ENCODE measurements around the gene CCDC159.

CCDC159 gene

DNA sequence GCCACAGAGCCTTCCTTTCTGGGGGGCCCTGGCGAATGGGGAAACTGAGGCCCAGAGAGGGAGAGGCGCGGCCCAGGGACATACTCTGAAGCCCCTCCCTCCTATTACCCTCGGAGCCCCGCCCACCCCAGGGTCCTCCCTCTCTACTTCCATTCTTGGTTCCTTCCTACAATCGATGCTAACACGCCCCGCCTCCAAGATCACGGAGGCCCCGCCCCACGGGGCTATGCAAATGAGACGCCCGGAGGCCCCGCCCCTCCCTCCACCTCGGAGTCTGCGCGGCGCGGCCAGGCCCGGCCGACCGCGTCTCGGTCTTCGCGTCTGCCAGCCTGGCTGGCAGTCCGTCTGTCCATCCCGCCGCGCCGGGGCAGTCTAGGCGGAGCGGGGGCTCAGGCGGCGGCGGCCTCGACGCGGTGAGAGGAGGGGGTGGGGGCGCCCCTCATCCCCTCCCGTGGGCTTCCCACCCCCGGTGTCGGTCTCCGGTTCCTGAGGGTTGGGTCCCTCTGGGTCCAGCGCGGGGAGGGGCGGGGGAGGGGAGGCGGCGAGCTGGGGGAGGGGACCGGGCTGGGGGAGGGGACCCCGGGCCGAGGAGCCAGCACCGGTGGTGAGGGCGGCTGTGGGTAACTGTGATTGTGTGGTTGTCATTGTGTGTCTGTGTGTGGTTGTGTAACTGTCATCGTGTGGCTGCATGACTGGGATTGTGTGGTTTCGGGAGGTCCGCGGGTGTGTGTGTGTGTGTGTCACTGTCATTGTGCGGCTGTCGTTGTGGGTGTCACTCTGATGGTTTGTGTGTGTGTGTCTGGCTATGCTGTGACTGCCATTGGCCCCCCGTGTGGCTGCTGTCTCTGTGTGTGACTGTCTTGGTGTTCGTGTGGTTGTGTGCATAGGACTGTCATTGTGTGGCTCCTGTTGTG lies 9.1 kb downstream of the CCDC159 start, which contains the start of gene PLPPR2:
Gene PLPPR2, plus strand, starts transcription at position 273 of the 914 bp plus-strand sequence. CDS start 2,242 bp downstream, outside the sequence.
- peaks cover 19% of the 10 kb centered on the region for H3K27me3 Mint-ChIP-seq
- no peaks in the 10 kb centered on the region for H3K9me3 Mint-ChIP-seq
- ATAC-seq, result peak; percentile 85
- H3K4me1 Mint-ChIP-seq, result peaks cover 17% of the 10 kb centered on the region
- H3K4me3 Mint-ChIP-seq, result peak within 1 kb of the TSS; percentile 59 to 62
- peak within 1 kb of the TSS; percentile 31 to 79 for H3K27ac Mint-ChIP-seq
- peak; percentile 77 to 80 for DNase-seq

DNA sequence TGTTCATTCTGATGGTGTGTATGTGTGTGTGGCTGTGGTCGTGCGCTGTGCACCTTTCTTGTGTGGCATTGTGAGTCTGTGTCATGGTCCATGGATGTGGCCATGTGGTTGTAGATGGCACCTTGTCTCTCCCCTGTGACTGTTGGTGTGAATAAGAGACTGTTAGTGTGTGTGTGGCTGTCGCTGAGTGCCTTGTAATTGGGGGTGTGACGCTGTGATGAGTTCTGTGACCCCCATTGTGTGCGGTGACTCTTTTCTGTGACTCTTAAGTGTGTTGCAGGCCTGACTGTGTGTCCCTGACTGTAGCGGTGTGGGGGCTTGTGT lies 9.7 kb downstream of the CCDC159 start:
- Mint-ChIP-seq H3K4me1 (peaks cover 17% of the 10 kb centered on the region), H3K27ac (no peak overlapping the region), H3K27me3 (peaks cover 19% of the 10 kb centered on the region), H3K4me3 (peak overlapping the region; percentile 59 to 62), H3K9me3 (no peaks in the 10 kb centered on the region)
- peak; percentile 13 for ATAC-seq
- DNase-seq, result no peak

DNA sequence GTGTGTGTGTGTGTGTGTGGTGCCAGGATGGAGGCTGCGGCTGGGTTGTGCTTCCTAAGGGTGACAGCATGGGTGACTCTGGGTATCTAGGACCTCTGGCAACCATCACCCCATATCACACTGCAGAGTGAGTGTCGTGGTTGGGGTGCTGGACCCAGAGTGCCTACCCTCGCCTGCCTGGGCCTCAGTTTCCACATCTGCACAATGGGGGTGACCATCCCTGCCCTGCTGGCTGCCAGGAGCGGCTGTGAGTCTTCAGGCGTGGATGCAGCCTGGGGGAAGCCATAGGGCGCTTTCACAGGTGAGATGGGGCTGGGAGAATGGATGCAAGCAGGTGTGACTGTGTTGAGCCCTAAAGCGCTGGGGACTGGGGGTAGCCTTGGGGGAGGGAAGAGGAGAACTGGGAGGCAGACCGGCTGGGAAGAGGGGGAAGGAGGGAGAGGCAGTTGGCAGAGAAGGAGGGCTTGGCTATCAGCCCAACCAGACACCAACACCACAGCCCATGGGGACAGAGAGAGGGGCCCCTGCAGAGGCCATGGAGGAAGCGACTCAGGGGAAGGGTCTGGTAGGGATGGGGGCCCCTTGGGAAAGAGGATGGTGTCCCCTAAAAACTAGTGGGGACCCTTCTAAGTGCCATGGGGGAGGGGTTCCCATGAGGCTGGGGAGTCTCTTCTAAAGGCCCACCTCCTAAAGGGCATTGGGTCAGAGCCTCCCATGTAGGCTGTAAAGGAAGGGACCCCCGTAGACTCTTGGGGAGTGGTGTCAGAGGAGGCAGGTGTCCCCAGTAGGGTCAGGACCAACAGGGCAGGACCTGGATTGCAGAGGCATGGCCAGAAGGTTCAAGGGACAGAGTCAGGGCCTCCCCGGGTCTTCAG lies 10.6 kb downstream of the CCDC159 start:
- no peak for DNase-seq
- Mint-ChIP-seq H3K9me3 (no peaks in the 10 kb centered on the region), H3K4me1 (peaks cover 17% of the 10 kb centered on the region), H3K27ac (peak overlapping the region in 1 of 2 donors; percentile 43), H3K4me3 (no peak overlapping the region), H3K27me3 (peaks cover 19% of the 10 kb centered on the region)
- no peak for ATAC-seq

DNA sequence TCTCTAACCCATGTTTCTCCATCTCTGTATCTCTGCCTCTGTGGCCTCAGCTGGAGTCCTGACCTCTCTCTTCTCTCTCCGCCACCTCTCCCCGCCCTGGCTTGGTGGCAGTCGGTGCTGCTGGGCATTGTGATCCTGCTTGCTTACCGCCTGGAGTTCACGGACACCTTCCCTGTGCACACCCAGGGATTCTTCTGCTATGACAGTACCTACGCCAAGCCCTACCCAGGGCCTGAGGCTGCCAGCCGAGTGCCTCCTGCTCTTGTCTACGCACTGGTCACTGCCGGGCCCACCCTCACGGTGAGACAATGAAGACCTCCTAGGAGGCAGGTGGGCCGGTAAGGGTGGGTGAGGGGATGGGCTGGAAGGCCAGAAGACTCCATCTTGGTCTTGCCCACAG lies 13.1 kb downstream of the CCDC159 start:
- no peak for DNase-seq
- ATAC-seq, result no peak
- no peaks in the 10 kb centered on the region for H3K9me3 Mint-ChIP-seq

DNA sequence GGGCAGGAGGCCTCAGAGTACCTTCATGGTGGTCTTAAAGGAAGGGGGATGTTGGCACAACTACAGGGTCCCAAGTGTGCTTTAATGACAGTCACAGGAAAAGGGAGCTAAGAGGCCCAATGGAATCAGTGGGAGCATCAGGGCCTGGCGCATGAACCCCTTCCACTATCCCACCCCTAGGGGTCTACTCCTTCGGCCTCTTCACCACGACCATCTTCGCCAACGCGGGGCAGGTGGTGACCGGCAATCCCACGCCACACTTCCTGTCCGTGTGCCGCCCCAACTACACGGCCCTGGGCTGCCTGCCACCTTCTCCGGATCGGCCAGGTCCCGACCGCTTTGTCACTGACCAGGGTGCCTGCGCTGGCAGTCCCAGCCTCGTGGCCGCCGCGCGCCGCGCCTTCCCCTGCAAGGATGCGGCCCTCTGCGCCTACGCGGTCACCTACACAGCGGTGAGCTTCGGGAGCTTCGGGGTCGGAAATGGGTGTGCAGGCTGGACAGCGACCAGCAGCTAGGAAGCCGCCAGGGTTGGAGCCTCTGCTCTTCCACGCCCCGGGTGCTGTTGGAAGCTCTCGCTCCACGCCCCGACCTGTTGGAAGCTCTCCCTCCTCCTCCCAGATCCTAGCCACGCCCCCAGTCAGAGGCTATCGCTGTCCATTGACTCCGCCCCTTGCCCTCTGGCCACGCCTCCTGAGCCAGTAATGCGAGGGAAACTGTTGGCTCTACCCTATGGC lies 14.9 kb downstream of the CCDC159 start:
- no peaks in the 10 kb centered on the region for H3K9me3 Mint-ChIP-seq

More for the DNA sequence above, 13.1 kb downstream of the CCDC159 start:
- Mint-ChIP-seq H3K27ac (no peak overlapping the region), H3K27me3 (peaks cover 19% of the 10 kb centered on the region), H3K4me3 (no peak overlapping the region), H3K4me1 (peaks cover 17% of the 10 kb centered on the region)

DNA sequence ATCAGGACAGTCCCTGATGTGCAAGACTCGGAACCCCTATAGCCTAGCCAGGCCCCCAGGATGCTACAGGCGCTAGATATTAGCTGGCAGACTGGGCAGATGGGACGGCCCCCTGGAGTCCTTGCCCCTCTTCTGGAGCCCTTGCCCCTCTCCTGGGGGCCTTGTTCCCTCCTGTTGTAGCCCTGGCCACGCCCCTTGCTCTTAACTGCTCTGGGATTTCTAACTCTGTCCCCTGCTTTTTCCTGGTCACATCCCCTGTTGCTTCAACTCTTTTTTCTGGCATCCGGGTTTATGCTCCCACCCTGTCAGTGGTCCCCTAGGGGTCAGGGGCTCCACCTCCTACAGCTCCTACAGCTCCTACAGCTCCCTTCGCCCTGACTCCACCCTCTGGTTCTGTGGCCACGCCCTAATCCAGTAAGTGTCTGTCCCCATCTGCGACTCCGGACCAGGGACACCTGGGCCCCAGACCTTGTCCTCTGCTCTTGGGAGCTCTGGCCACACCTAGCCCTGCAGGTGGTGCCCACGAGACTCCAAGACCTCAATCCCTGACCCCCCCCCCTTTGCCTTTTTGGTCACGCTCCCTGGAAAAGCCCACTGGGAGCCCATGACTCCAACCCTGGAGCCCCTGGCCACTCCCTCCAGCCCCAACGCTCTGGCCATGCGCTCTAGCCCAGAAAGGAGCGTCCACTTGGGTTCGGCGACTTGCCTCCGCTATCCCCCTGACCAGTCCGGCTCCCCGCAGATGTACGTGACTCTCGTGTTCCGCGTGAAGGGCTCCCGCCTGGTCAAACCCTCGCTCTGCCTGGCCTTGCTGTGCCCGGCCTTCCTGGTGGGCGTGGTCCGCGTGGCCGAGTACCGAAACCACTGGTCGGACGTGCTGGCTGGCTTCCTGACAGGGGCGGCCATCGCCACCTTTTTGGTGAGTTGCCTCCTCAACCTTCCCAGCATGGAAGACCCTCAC lies 15.7 kb downstream of the CCDC159 start:
- Mint-ChIP-seq H3K9me3 (no peaks in the 10 kb centered on the region), H3K4me1 (no peaks in the 10 kb centered on the region), H3K4me3 (no peak overlapping the region), H3K27me3 (peaks cover under 1% of the 10 kb centered on the region), H3K27ac (no peak overlapping the region)
- ATAC-seq (no peak), DNase-seq (no peak)

More for the DNA sequence above, 14.9 kb downstream of the CCDC159 start:
- Mint-ChIP-seq H3K27ac (no peak overlapping the region), H3K4me1 (peaks cover 3% of the 10 kb centered on the region), H3K27me3 (peaks cover 9% of the 10 kb centered on the region), H3K4me3 (no peak overlapping the region)
- ATAC-seq (no peak), DNase-seq (no peak)

DNA sequence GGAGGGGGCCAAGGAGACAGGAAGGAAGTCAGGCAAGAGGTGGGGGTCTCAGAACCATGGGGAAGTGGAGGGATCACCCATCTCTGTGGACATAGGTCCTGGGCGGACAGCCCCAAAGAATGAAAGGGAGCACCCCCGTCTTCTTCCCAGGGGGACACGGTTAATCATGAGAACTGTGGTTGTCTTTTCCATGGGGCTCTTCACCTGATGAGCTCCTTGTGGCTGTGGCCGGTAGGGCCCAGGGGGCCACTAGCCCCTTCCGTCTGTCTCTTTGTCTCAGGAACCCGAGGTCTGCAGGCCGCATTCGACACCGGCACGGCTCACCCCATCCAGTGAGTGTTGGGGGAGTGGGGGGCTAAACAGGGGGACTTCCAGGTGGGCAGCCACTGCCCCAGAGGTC lies 17.6 kb downstream of the CCDC159 start:
- Mint-ChIP-seq H3K4me3 (no peak overlapping the region), H3K4me1 (no peaks in the 10 kb centered on the region), H3K27me3 (no peaks in the 10 kb centered on the region), H3K9me3 (no peaks in the 10 kb centered on the region), H3K27ac (no peak overlapping the region)
- DNase-seq (no peak), ATAC-seq (no peak)

DNA sequence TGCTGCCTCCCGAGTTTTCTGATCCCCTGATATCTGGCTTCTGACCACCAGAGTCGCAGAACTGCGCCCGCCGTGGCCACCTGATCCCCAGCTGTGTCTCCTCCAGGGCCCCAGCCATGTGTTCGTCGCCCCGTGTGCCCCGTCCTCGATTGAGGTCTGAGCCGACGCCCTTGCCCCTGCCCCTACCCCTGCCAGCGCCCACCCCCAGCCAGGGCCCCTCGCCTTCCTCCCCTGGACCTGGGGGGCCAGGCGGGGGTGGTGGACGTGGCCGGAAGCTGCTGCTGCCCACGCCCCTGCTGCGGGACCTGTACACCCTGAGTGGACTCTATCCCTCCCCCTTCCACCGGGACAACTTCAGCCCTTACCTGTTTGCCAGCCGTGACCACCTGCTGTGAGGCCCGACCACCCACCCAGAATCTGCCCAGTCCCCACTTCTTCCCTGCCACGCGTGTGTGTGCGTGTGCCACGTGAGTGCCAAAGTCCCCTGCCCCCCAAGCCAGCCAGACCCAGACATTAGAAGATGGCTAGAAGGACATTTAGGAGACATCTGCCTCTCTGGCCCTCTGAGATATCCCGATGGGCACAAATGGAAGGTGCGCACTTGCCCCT lies 18.1 kb downstream of the CCDC159 start:
- no peaks in the 10 kb centered on the region for H3K4me1 Mint-ChIP-seq
- ATAC-seq, result peak; percentile 43

DNA sequence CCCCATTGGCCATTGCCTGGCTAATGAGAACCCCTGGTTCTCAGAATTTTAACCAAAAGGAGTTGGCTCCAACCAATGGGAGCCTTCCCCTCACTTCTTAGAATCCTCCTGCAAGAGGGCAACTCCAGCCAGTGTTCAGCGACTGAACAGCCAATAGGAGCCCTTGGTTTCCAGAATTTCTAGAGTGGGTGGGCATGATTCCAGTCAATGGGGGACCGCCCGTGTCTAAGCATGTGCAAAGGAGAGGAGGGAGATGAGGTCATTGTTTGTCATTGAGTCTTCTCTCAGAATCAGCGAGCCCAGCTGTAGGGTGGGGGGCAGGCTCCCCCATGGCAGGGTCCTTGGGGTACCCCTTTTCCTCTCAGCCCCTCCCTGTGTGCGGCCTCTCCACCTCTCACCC lies 18.6 kb downstream of the CCDC159 start:
- H3K9me3 Mint-ChIP-seq, result no peaks in the 10 kb centered on the region
- DNase-seq, result no peak
- H3K4me3 Mint-ChIP-seq, result no peak overlapping the region
- no peak for ATAC-seq
- no peaks in the 10 kb centered on the region for H3K4me1 Mint-ChIP-seq
- H3K27me3 Mint-ChIP-seq, result no peaks in the 10 kb centered on the region
- H3K27ac Mint-ChIP-seq, result no peak overlapping the region

More for the DNA sequence above, 18.1 kb downstream of the CCDC159 start:
- no peak for DNase-seq
- Mint-ChIP-seq H3K27ac (no peak overlapping the region), H3K27me3 (no peaks in the 10 kb centered on the region), H3K9me3 (no peaks in the 10 kb centered on the region), H3K4me3 (no peak overlapping the region)

DNA sequence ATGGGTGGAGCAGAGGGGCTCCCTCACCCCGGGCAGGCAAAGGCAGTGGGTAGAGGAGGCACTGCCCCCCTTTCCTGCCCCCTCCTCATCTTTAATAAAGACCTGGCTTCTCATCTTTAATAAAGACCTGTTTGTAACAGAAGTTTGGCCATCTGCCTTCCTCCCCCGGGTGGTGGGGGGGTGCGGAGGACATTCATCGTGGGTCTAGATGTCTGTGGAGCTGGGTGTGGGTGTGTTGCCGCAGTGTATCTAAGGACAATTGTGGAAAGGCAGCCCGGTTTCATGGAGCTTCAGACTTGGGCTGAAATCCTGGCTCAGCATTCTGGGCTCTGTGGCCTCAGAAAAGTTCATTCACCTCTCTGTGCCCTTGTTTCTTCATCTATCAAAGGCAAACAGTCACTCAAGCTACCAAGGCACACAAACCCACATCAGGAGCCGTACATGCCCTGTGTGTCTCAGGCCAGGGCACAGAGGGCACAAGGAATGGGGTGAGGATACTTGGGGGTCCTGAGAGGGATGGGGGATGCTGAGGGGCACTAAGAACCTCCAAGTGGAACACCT lies 19.3 kb downstream of the CCDC159 start:
- ATAC-seq, result no peak
- H3K27ac Mint-ChIP-seq, result no peak overlapping the region
- no peaks in the 10 kb centered on the region for H3K9me3 Mint-ChIP-seq
- no peaks in the 10 kb centered on the region for H3K4me1 Mint-ChIP-seq
- H3K27me3 Mint-ChIP-seq, result no peaks in the 10 kb centered on the region
- no peak for DNase-seq
- no peak overlapping the region for H3K4me3 Mint-ChIP-seq

DNA sequence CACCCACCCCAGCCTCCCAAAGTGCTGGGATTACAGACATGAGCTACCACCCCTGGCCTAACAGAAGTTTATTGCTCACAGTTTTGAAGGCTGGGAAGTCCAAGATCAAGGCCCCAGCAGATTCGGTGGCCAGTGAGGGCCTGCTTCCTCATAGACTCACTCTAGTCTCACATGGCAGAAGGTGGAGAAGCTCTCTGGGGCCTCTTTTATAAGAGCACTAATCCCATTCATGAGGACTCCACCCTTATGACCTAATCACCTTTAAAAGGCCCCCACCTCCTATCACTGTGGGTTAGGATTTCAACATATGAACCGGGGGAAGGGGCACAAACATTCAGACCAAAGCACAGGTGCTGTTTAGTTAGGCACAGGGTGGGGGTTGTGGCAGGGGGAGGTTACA lies 21.2 kb downstream of the CCDC159 start:
- H3K27ac Mint-ChIP-seq, result no peak overlapping the region
- H3K4me3 Mint-ChIP-seq, result no peak overlapping the region
- no peaks in the 10 kb centered on the region for H3K9me3 Mint-ChIP-seq
- DNase-seq, result no peak
- H3K4me1 Mint-ChIP-seq, result no peaks in the 10 kb centered on the region
- ATAC-seq, result no peak
- no peaks in the 10 kb centered on the region for H3K27me3 Mint-ChIP-seq

DNA sequence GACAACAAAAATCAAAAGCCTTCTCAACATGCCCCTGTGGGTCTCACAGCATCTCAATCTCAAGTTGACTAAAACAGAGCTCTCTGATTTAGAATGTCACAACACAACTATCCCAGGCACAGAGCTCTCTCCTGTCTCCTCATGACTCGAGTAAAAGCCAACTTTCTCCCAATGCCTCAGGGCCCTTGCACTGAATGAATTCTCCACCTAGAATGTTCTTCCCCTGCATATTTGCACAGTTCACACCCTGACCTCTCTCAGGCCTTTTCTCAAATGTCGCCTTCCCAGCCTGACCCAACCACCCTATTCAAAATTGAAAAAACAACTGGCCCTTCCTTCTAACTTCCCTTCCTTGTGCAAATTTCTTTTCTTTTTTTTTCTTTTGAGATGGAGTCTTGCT lies 24.4 kb downstream of the CCDC159 start:
- DNase-seq, result no peak
- Mint-ChIP-seq H3K27me3 (no peaks in the 10 kb centered on the region), H3K27ac (no peak overlapping the region), H3K9me3 (no peaks in the 10 kb centered on the region), H3K4me3 (no peak overlapping the region), H3K4me1 (peaks cover 3% of the 10 kb centered on the region)
- ATAC-seq, result no peak

DNA sequence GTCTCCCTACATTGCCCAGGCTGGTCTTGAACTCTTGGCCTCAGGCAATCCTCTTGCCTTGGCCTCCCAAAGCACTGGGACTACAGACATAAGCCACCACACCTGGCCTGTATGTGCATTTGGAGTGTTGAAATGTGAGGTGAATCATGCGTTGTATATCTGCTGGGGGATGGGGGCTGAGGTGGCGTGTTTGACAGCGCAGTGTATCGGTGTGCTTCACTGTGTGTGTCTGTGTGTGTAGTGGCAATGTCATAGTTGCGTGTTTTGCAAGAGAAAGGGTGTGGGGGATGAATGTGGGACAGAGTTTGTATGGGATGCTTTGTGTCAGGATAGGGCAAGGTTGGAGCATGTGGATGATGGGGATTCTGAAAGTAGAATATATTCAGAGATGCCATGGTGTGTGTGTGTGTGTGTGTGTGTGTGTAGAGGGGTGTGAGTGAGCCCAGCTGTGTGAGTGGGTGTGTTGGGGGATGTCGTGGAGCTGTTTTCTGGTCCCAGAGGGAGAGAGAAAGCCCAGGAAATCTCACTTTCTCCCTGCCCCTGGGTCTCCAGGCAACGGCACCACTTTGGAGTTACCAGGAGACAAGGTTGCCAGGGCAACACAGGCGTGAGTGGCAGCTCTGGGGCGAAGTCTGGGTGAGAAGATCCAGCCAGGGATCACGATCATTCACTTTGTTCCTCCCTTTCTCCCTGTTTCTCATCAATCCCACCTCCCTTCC lies 27.0 kb downstream of the CCDC159 start:
- no peaks in the 10 kb centered on the region for H3K9me3 Mint-ChIP-seq
- no peaks in the 10 kb centered on the region for H3K27me3 Mint-ChIP-seq
- H3K27ac Mint-ChIP-seq, result peak overlapping the region; percentile 22 to 68
- no peak for DNase-seq
- peaks cover 23% of the 10 kb centered on the region for H3K4me1 Mint-ChIP-seq
- ATAC-seq, result no peak
- H3K4me3 Mint-ChIP-seq, result no peak overlapping the region

Data from stimulated activated naive CD8-positive, alpha-beta T cell treated with anti-CD3 and anti-CD28 coated beads, Interleukin-15, amount 100 ng/mL, for 72 hours (primary cell).